SIG-M5 (cell line): ENCODE measurements around the gene SIDT2.
"Not testable (repeated sequence)": the region's sequence is repeated elsewhere in the genome, so short reads cannot be mapped to it uniquely, and the experiment has no call there.

Experiments used
- DNase-seq: peaks from one replicate; lab custom pipeline; 2025; lab: John Stamatoyannopoulos, UW

The SIDT2 gene

DNA sequence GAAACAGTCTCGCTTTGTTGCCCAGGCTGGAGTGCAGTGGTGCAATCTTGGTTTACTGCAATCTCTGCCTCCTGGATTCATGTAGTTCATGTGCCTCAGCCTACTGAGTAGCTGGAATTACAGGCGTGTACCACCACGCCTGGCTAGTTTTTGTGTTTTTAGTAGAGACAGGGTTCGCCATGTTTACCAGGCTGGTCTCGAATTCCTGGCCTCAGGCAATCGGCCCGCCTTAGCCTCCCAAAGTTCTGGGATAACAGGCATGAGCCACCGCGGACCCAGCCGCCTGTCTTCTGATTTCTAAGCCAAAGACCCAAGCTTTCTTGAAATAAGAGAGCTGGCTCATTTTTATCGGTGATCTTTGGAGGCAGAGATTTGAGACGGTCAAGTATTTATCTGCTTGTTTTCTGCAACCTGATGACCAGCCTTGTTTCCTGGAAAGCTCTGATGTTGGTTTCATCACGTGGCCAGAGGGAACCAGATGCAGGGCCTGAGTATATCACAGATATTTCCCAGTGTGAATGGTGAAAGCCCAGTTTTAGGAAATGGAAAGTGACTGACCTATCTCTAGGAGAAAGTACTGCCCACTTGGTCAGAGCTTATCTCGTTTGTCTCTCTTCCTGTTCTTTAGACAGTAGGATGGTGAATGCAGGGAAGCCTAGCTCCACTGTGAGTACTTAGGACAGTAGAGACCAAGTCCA is 5.7 kb upstream of the SIDT2 start:
- DNase-seq, result no peak

DNA sequence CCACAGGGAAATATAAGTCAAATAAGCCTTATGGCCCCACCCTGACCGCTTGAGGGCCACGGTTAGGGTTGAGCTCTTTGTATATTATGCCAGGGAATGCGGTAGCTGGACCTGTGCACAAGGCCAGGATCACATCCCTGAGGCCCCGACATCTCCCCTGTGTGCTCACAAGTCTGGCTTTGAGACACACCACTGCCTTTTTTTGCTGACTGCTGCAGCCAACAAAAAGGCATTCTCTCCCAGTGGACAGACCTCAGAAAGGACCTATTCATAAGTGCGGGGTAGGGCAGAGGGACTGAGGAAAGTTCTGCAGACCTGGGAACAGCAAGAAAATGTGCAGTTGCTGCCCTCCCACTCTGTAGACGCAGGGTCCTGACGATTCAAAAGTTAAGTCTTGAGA is 3.4 kb upstream of the SIDT2 start:
- DNase-seq, result no peak

DNA sequence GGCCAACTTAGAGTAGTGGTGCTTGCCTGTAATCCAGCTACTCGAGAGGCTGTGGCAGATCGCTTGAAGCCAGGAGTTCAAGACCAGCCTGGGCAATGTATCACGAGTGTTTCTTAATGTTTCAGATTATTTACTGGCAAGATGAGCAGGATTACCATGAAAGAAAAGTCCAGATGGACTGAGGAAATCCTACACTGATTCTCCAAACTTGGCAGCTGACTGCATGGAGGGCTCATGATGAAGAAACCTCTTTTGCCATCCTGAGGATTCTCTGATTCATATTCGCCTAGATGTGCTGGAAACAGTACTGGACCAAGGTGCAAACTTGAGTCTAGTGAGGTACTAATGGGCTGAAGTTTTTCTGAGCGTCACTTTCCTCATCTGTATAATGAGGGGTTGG is 2.8 kb upstream of the SIDT2 start:
- no peak for DNase-seq

DNA sequence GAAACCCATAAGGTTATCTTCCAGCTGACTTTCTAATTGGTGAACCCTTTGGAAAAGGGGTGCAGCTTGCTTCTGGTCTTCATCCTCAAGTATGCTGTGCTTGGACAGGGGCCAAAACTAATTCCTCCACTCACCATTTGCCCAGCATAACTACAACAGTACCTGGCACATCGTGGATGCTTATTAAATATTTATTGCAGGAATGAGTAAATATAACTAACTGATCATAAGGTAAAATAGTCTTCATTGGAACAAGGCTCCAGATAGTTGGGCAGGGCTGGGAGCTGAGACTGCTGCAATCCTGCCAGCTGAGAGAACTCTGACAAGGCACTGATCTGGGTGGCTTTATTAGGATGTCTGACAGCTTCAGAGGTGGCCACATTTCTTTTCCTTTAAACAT is 2.4 kb upstream of the SIDT2 start:
- DNase-seq, result no peak

DNA sequence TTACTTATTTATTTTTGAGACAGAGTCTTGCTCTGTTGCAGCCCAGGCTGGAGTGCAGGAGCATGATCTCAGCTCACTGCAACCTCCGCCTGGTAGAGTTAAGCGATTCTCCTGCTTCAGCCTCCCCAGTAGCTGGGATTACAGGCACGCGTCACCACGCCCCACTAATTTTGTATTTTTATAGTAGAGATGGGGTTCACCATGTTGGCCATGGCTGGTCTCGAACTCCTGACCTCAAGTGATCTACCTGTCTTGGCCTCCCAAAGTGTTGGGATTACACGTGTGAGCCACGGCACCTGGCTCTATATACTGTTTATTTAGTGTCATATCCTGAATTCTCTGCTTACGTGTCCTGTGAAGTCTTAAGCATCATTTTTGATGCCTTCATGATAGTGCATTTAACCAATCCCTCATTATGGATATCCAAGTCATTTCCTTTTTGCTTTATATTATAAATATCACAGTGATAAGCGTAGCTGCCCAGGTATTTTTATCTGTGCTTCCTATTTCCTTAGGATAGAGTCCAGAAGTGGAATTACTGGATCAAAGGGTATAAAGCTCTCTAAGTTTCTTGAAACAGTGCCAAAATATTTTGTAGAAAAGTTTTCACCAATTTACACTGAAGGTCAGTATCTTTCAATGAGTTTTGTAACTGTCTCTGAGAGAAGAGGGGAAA is 871 bp upstream of the SIDT2 start:
- no peak for DNase-seq

DNA sequence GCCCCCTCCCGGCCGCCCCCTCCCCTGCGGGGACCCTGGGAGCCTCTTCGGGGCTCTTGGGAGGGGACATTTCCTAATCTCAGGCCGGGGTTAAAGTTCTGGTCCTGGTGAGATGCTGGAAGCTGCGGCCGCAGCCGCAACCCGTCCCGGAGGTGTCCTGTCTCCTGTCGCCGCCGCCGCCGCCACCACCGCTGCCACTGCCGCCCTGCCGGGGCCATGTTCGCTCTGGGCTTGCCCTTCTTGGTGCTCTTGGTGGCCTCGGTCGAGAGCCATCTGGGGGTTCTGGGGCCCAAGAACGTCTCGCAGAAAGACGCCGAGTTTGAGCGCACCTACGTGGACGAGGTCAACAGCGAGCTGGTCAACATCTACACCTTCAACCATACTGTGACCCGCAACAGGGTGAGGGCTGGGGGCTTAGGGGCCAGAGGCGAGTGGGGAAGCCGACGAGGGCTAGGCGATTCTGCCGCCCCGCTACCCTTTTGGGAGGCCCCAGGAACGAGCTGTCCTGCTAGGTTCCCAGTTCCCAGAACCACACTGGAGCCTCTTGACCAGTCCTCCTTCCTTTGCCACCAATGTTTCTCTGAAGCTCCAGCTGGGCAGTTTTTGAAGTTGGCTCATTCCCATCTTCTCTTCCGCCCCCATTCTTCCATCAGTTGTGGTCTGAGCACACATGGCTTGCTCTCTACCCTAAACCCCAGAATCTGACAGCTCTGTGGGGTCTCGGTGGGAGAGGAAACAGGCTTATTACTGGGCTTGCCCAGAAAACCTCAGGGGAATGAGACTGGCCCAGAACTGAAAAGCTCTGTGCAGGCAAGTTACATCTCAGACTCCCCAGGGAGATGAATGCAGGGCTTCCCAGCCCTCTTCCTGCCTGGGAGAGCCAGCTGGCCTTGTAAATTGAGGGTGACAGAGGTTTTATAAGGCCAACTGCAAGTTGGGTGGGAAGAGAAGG is 781 bp downstream of the SIDT2 start:
- no peak for DNase-seq

DNA sequence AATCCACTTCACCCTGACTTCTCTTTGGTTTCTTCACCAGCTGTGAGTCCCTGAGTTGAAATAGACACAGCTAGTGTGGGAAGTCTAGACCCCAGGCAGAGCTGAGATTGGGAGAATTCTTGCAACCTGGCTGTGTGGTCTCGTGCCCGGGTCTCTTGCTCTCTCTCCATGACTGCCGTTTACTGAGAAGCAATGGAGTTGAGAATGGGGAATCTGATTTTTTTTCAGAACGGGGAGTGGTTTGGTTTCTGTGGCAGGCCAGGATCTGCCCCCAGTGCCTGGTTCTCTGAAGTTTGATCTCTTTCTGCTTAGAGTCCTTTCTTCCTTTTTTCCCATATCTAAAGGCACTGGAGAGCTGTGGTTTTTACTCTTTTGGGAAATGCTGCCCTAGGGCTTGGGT is 1.5 kb downstream of the SIDT2 start:
- DNase-seq, result no peak

DNA sequence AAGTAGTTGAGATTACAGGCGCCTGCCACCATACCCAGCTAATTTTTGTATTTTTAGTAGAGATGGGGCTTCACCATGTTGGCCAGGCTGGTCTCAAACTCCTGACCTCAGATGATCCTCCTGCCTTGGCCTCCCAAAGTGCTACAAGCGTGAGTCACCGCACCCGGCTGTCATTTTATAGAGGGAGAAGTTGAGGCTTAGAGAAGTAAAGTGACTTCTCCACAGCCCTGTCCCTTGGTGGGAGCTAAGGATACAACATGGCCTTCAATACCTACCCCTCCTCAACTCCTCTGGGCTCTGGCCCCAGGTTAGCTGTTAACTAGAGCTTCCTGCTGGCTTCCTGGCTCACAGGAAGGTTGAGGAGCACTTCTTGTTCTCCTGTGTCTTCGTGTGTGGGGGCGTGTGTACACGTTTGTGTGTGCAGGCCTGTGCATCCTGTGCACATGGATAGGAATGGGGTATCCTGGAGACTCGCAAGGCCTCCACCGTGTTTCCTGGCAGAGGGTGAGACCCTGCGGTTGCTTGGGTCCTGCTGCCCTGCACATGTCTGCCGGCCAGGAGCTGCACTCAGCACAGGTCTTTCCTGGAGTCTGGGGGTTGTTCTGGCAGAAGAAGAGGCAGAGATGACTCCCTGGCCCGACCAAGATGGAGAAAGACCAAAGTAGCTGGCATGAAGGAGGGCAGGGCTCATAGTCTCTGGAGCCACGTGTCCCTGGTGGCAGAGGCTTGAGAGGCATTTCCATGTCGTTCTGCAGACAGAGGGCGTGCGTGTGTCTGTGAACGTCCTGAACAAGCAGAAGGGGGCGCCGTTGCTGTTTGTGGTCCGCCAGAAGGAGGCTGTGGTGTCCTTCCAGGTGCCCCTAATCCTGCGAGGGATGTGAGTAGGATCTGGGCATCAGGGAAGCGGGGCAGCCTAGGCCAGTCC is 2.4 kb downstream of the SIDT2 start:
- DNase-seq, result peak; percentile 12

DNA sequence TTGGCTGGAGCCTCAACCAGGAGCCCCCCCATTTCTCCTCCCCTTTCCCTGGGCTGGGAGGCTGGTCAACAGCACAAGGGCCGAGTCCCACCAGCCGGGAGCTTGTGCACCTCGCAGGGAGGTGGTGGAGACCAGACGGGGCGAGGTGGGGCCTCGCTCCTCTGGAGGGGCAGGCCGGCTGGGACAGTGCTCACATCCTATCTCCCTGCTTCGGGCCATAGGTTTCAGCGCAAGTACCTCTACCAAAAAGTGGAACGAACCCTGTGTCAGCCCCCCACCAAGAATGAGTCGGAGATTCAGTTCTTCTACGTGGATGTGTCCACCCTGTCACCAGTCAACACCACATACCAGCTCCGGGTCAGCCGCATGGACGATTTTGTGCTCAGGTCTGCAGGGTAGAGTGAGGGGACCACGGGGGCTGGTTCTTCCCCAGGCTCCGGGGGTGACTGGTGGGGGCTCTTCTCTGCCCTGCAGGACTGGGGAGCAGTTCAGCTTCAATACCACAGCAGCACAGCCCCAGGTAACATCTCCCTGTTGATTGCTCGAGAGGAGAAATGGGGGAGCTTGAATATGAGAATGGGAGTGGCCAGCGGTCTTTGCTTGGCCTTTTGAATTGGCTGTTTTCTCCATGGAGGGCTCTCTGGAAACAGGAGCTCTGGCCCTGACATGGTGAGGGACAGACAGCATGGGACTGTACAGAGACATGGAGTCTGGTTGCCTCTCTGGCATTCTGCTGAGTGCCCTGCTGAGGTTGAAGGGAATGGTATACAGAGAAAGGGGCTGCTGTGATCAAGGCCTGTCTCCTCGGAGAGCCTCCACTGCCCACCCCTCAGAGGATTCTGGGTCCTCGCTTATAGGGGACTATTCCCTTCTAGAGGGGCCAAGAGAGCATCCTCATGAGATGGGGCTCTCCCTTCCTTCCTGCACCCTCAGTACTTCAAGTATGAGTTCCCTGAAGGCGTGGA is 3.3 kb downstream of the SIDT2 start:
- no peak for DNase-seq

DNA sequence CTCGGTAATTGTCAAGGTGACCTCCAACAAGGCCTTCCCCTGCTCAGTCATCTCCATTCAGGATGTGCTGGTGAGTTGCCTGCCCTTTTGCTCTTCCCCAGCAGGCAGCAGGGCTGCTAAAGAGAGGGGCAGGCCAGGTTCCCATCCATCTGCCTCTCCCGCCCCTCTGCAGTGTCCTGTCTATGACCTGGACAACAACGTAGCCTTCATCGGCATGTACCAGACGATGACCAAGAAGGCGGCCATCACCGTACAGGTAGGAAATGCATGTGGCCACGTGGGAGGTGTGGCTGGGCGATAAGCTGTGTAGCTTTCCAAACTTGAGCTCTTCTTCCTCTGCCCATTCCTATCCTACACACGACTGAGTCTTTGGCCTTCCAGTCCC is 4.0 kb downstream of the SIDT2 start:
- DNase-seq, result no peak

DNA sequence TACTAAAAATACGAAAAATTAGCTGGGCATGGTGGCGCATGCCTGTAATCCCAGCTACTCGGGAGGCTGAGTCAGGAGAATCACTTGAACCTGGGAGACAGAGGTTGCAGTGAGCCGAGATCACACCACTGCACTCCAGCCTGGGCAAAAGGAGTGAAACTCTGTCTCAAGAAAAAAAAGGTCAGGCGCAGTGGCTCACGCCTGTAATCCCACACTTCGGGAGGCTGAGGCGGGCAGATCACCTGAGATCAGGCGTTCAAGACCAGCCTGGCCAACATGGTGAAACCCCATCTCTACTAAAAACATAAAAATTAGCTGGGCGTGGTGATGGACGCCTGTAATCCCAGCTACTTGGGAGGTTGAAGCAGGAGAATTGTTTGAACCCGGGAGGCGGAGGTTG is 4.6 kb downstream of the SIDT2 start:
- not testable (repeated sequence) for DNase-seq

DNA sequence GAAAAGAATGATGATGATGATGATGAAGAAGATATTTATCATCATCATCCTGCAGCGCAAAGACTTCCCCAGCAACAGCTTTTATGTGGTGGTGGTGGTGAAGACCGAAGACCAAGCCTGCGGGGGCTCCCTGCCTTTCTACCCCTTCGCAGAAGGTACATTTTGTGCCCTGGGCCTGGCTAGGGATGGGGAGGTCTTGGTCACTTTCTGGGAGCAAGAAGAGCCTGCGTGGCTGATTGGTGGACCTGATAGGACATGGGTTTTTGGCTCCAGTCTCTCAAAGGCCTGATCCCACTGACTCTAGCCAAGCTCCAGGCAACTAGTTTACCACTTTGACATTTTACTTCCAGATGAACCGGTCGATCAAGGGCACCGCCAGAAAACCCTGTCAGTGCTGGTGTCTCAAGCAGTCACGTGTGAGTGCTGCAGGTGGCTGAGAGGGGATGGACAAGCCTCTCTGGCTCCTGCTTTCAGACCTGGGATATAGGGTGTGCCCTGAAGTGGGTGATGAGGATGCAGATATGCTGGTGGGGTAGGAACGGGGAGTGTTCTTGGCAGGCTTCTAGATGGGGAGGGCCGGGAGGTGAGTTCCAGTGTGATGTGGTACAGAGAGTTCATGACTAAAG is 5.3 kb downstream of the SIDT2 start:
- no peak for DNase-seq

DNA sequence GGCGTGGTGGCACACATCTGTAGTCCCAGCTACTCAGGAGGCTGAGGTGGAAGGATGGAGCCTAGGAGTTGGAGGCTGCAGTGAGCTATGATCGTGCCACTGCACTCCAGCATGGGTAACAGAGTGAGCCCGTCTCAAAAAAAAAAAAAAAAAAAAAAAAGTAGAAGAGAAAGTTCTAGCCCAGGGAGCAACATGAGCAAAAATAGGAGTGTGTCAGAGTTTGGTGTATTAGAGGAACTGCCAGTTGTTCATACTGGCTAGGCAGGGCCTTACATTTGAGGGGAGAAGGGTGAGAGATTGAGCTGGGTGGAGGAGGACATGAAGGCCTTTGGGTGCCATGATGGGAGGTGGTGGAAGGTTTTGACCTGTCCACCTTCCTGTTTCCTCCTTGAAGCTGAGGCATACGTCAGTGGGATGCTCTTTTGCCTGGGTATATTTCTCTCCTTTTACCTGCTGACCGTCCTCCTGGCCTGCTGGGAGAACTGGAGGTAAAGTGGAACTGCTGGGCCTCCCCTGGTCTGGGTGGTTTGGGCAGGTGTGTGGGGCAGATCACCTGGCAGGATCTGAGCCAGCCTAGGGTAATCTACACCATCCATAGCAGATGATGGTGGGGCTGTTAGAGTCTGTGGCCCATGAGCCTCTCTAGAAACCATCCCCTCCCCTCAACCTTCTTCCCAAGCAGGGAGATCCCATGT is 7.3 kb downstream of the SIDT2 start:
- DNase-seq, result peak; percentile 1

DNA sequence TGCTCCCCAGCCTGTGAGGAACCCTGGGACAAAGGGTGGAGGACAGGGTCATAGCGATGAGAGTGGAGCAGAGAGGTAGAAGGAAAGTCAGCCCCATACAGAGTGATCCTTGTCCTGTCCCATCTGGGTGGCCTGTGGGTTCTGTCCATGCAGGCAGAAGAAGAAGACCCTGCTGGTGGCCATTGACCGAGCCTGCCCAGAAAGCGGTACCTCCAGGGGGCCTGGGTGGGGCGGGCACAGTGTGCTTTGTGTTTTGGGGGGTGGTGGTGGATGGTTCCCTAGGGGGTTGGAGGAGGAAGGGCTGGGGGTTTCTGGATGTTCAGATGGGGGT is 7.9 kb downstream of the SIDT2 start:
- no peak for DNase-seq

DNA sequence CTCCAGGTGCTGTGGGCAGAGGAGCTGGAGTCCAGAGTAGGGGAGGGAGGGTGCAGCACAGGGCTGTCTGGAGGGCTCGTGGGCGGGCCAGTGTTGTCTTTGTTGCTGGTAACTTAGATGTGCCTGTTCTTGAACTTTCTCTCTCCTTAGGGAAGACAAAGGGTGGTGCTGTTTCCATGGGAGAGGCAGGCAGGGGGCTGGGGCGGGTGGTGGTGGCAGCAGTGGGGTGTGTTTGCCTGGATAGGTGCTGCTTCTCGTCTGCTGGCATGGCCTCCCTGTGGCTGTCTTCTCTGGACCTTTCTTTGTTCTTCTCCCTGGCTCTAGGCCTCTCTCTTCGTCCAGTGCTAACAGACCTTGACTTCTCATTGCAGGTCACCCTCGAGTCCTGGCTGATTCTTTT is 8.5 kb downstream of the SIDT2 start:
- DNase-seq, result no peak

DNA sequence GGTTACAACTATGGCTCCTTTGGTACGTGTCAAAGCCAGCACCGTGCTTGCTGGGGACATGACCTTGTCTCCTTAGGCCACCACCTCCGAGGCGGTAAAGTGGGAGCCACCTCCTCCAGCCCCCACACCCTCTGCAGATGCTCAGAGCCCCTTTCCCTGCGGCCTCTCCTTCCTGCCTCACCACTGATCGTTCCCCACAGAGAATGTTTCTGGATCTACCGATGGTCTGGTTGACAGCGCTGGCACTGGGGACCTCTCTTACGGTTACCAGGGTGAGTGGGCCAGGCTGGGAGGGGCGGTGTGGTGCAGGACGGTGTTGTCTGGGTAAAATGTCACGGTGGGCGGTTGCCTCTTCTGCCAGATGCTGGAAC is 8.9 kb downstream of the SIDT2 start:
- DNase-seq, result no peak

DNA sequence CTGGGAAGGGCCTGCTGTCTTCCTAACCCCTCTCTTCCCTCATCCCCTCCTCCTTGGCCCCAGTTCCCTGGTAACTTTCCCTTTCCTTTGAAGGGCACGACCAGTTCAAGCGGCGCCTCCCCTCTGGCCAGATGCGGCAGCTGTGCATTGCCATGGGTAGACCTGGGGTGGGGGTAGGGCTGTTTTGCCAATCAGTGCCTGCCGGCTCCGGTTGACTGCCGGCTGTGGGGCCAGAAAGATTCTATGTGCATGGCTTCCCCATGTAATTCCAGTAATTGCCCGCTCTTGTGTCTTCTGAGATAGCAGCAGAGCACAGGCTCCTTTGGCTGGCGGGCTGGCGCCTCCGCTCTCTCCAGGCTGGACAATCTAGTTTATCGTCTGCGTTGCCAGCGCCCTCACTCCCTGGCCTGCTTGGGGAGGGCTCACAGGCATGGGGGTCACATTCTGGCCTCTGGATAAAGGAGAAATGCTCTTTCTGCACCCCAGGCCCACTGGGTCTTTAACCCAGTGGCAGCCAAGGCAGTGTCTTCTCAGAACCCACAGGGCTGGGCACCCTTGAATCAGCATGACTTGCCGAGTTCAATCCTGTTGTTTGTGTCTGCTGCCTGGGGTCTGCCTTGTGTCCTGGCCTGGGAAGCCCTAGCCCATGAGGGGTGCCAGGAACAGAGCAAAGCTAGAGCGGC is 9.4 kb downstream of the SIDT2 start:
- DNase-seq, result no peak

DNA sequence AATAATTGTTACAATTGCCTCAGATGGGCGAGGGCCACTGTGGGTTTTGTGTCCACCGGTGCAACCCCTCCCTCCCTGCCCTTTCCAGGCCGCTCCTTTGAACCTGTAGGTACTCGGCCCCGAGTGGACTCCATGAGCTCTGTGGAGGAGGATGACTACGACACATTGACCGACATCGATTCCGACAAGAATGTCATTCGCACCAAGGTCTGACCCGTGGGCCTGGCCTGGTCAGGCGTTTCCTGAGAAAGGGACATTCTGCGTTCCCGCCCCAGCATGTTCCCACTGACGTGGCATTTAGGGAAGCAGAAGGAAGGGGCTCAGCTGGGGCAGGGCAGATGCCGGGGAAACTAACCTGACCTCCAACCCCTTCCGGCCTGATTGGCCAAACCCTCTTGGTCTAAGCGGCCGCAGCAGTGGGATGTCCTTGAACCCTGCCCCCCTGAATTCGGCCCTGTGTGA is 10.1 kb downstream of the SIDT2 start:
- no peak for DNase-seq
